ENCODE measurements around the gene HDAC9.
"Not testable (repeated sequence)": the region's sequence is repeated elsewhere in the genome, so short reads cannot be mapped to it uniquely, and the experiment has no call there.

HDAC9 gene

GRCh38 chr7:18903695-18904094, 408.1 kb downstream of the HDAC9 start:
- DNase-seq, result no peak

GRCh38 chr7:18905316-18905943, 409.9 kb downstream of the HDAC9 start:
- DNase-seq, result no peak

DNA sequence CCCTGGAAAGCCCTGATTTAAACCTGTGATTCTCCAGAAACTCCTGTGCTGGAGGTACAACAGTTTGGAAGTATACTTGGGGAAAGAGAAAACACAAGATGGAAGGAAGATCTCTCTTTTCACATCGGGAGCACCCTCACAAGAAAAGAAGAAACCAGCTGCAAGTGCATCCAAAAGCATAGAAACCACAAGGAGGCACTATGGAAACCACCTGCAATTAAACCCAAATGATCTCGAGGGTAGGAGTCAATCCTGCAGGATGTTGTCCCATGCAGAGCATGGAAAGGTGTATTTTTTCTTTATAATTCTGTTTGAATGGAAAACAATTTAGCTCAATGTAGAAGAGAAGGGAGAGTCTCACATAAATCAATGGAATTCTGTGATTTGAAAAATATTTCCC, 411.4 kb downstream of the HDAC9 start:
- no peak for DNase-seq

DNA sequence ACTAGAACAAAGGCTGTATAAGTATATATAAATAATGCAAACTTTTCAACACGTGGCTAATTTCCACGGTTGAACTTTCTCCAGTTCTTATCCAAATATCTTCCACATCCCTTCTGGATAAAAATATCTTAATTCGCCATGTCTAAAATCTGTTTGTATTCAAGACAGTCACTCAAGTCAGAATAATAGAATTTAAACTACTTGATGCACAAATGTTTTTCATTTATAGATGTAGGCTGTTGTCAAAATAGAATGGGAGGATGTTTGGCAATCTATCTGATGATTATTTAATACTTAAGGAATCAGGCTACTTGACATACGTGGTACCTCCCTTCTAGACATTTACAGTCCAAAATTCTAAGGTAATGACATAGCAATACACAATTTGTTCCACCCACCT, 417.6 kb downstream of the HDAC9 start:
- DNase-seq, result no peak

- DNase-seq, result no peak
Observed at GRCh38 chr7:18916826-18917225, 421.3 kb downstream of the HDAC9 start.

GRCh38 chr7:18927134-18927533, 431.6 kb downstream of the HDAC9 start:
- DNase-seq, result no peak

DNA sequence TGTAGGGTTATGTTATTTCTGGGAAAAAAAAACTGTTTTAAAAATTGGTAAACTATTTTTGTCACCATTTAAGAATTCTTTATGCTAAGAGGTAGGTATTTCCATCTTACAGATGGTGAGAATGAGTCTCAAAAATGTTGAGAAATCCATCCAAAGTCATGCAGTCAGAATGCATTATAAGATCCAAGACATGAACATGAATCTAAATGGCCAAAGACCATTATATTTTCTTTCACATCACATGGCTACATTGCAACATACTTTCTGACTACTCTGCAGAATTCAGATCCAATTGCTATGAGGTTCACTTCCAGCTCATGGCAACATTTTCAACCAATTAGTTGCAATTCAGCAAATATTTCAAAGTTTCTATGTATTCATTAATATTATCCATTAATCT, 440.7 kb downstream of the HDAC9 start:
- no peak for DNase-seq

DNA sequence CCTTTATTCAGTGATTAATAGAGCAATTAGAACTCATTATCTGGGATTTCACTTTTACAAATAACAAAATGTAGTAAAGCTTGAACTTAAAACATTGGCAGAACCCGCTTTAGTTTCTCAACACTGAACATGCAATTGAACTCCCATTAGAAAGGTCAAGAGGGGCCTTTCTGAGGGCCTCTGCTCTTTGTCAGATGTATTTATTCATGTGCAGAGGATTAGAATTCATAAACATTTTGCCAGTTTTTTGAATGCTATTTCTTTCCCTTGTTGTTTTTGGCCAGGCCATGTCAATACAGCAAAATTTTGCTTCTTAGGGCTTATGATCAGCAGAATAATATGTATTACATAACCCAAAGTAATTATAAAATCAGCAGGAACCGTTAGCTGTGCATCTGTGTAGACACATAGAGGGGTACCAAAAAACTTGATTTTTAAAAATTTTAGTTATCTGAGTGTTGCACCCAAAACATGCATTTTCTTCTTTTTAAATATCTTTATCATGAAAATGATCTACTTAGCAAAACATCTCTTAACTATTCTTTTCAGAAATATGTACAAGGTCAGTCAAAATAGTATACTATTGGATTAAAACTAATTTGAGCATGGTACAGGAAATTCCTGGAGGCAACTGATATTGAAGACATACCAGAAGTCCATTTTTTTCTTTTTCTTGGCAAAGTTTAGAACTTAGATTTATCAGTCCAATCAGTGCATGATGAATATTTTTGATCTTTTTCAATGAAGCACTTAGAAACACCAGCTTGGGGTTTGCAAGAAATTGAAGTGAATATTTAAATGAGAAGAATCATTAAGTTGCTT, 444.4 kb downstream of the HDAC9 start:
- no peak for DNase-seq

GRCh38 chr7:18940593-18941134, 445.1 kb downstream of the HDAC9 start:
- no peak for DNase-seq

DNA sequence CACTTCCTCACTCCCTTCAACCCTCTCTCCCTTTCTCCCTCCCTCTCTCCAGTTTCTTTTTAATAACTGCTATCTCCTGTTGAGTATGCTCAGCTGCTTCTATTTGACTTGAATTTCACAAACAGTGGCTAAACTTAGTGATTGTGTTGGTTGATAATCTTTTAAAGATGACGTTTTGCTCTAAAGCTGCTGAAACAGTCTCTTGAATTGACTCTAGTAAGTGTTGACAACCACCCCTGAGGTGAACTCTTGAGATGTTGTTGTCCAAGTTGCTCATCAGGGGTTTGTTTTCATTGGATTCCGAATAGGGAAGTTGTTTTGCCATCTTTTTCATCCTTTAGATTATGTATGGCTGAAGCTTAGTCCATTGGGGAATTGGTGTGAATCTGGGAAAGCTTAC, 445.7 kb downstream of the HDAC9 start:
- DNase-seq, result no peak

GRCh38 chr7:18948521-18948920, 453.0 kb downstream of the HDAC9 start:
- no peak for DNase-seq

- DNase-seq, result no peak
Observed at GRCh38 chr7:18952846-18953245, 457.3 kb downstream of the HDAC9 start.

DNA sequence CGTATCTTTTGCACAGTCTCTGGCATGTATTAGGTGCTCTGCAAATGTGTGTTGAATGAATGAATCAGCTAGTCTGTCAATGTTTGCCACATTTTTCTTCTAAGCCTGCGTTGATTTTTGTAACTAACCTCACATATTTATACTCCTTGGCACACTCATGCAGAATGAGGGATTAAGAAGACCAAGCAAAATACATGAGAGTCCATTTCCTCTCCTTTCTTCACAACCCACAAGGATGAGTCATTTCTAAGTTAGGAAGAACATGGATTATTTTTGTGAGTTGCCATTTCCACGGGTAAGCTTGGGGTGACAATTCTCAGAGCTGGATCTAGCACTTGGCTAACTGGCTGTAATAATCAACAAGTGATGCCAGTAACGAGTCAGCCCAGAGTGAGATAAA, 463.1 kb downstream of the HDAC9 start:
- no peak for DNase-seq

GRCh38 chr7:18960725-18961124, 465.2 kb downstream of the HDAC9 start:
- no peak for DNase-seq

DNA sequence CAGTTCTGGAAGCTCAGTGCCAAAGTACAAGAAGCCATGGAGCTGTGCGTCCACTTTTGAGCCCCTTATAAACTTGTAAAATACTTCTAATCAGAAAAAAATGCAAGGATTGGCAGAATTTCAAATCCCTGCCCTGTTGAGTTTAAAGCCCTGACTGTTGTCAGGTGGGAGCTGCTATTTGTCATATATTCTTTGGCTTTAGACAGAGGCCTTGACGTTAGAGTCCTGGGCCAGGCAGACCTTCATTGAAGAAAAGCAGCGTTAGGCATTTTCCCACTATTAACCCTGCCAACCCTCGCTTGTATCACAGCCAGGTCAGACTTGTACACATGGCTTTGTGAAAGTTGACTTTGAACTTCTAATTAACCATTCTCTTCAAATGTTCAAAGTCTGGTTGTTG, 466.5 kb downstream of the HDAC9 start:
- DNase-seq, result no peak

DNA sequence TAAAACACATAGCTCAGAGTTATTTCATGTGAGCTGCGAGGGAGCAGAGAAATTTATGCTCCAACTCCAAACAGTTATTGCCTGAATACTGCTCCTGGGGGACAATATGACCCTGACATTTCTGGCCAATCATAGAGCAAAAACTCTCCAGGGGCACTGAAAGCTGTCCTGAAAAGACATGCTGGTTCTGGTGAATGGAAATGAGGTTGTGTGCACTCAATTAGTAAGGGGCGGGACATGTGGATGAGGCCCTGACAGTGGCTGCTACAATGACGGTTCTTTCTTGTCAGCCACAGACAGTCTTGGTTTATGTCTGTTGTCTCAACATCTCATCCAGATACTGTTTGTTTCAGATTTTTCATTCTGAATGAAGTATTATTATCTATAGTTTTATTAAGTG, 470.1 kb downstream of the HDAC9 start:
- DNase-seq, result no peak

GRCh38 chr7:18967755-18968154, 472.2 kb downstream of the HDAC9 start:
- not testable (repeated sequence) for DNase-seq

DNA sequence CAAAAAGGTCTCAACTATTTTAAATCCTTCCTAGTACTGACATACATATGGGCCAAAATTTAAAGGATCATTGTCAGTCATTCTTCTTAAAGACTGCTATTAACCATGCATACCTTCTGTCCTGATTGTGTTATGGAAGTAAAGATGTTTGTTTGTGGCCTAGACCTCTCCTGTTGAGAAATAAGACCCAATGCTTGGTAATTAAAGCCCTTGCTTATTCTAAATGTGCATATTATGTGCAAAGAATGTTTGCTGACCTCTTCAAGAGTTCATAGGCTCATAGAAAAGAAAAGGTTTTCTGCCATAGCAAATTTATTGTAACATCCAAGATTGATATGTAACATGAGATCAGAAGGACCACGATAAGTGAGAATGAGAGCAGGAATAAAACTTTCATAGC, 476.3 kb downstream of the HDAC9 start:
- no peak for DNase-seq

DNA sequence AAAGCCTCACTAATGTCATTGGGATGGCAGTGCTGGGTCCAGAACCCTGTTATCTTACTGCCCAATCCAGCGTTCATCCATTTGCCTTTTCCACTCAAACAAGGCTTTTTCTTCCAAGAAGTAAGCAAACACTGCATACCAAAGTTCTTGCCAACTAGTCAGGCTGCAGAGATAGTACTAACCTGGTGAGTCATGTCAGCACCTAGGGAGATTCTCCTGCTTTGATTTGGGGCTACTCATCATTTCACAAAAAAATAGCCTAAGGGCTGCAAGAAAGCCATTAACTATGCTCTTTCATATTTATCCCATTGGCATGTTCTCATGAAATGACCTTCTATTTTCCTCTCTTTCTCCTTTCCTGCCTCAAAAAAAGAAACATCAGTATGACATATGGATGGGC, 479.3 kb downstream of the HDAC9 start:
- DNase-seq, result no peak

- DNase-seq, result no peak
Observed at GRCh38 chr7:18975276-18975675, 479.7 kb downstream of the HDAC9 start.

DNA sequence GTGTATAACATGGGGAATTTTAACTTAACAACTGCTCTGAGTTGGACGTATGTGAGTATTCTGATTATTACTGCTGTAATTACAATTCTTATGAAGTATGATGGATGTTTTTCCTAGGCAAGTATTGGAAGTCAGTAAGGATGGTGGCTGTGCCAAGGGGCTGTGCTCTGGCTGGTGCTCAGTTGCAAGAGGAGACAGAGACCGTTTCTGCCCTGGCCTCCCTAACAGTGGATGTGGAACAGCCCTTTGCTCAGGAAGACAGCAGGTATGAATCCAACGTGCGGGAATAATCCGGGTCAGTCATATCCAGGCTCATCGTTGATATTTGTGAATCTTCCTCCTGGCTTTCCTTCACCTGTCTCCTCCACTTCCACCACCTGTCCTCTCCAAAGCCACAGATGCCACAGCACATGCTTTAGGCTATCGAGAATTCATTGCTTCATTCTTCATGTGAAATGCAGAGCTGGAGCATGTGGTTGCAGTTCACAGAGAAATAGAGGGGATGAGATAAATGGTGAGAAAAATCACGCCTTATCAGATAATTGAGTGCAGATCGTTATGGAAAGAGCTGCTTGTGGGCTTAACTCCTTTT, 480.2 kb downstream of the HDAC9 start:
- no peak for DNase-seq

GRCh38 chr7:18976715-18977471, 481.3 kb downstream of the HDAC9 start:
- DNase-seq, result no peak

DNA sequence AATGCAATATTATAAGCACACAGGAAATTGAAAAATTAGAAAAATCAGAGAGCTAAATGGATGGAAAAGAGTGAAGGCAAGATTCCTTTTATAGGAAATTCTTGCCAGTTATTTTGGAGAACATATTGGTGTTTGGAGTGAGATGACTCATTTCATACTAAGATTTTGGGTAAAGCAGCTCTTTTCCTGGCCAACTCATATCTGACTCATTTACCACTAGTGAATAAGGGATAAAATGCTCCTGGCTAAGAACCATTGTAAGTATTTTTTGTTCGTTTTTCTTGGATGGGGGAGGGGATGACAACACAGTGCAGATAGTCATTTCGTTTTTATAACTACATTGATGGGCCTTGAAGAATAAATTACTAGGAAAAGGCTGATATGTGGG, 482.6 kb downstream of the HDAC9 start:
- no peak for DNase-seq

All from right hindlimb (tissue), 1 donor.